Neuronal stem cell (in vitro differentiated cells): ENCODE measurements around the gene MARCHF3.

Experiments
- DNase-seq: peaks from one replicate; pipeline ENCODE4 v3.0.0-alpha.2; 2013; ENCODE audit warnings: low spot score
- H2AFZ ChIP-seq: one replicate; pipeline ENCODE4 v1.6.1; 2013; ENCODE audit warnings: mild to moderate bottlenecking, low read length, inconsistent platforms
- H2AK5ac ChIP-seq: 2 replicates; pipeline ENCODE4 v1.6.1; 2013; ENCODE audit warnings: low read depth, mild to moderate bottlenecking, inconsistent platforms, low read length, moderate library complexity, mixed read lengths
- H2BK120ac ChIP-seq: 2 replicates; pipeline ENCODE4 v1.6.1; 2013; ENCODE audit warnings: low read depth, mild to moderate bottlenecking, inconsistent platforms, low read length, moderate library complexity, mixed read lengths
- H2BK12ac ChIP-seq: one replicate; pipeline ENCODE4 v1.6.1; 2013; ENCODE audit warnings: low read length, inconsistent platforms
- H2BK15ac ChIP-seq: 2 replicates; pipeline ENCODE4 v1.6.1; 2013; ENCODE audit warnings: mild to moderate bottlenecking, low read length, inconsistent platforms, mixed read lengths
- H2BK5ac ChIP-seq: one replicate; pipeline ENCODE4 v1.6.1; 2013; ENCODE audit warnings: inconsistent platforms, mild to moderate bottlenecking, low read length, moderate library complexity
- H3K14ac ChIP-seq: one replicate; pipeline ENCODE4 v1.6.1; 2013; ENCODE audit warnings: low read length, inconsistent platforms
- H3K18ac ChIP-seq: 2 replicates; pipeline ENCODE4 v1.6.1; 2013; ENCODE audit warnings: low read length, inconsistent platforms
- H3K23ac ChIP-seq: 2 replicates; pipeline ENCODE4 v1.6.1; 2013; ENCODE audit warnings: low read depth, mild to moderate bottlenecking, mixed read lengths, low read length, inconsistent platforms; ENCODE audit not compliant: poor library complexity
- H3K27ac ChIP-seq: replicated peaks from 3 replicates; pipeline ENCODE4 v1.5.1; 2013; ENCODE audit warnings: low read length, inconsistent platforms
- H3K27me3 ChIP-seq, 3 experiments: 2 replicates each; pipeline ENCODE4 v1.6.1; 2013; ENCODE audit warnings: low read length in 3 of 3, mild to moderate bottlenecking in 2 of 3, inconsistent platforms in 1 of 3, low read depth in 1 of 3, mixed read lengths in 1 of 3, moderate library complexity in 1 of 3; ENCODE audit not compliant: control insufficient read depth in 3 of 3, insufficient read depth in 3 of 3
- H3K36me3 ChIP-seq, 2 donors: replicated peaks in 1 of 2; 2 replicates each; pipeline ENCODE4 v1.6.1; 2013; ENCODE audit warnings: low read length in 2 of 2; ENCODE audit not compliant: control insufficient read depth in 2 of 2, insufficient read depth in 2 of 2
- H3K4ac ChIP-seq: 2 replicates; pipeline ENCODE4 v1.6.1; 2013; ENCODE audit warnings: inconsistent platforms, mild to moderate bottlenecking, low read length, moderate library complexity
- H3K4me1 ChIP-seq, 2 donors: 1 replicate in 1 of 2; 2 replicates in 1 of 2; pipeline ENCODE4 v1.6.1; 2013; ENCODE audit warnings: low read length in 2 of 2, low read depth in 1 of 2; ENCODE audit not compliant: control insufficient read depth in 2 of 2, insufficient read depth in 1 of 2
- H3K4me2 ChIP-seq: one replicate; pipeline ENCODE4 v1.6.1; 2013; ENCODE audit warnings: mild to moderate bottlenecking, low read length, inconsistent platforms; ENCODE audit not compliant: insufficient read depth, poor library complexity, severe bottlenecking
- H3K4me3 ChIP-seq, 2 donors: 2 replicates each; pipeline ENCODE4 v1.5.1; 2013; ENCODE audit warnings: low read length in 2 of 2, mild to moderate bottlenecking in 2 of 2, inconsistent platforms in 1 of 2, moderate library complexity in 1 of 2
- H3K79me1 ChIP-seq: one replicate; pipeline ENCODE4 v1.6.1; 2013; ENCODE audit warnings: low read depth, mild to moderate bottlenecking, inconsistent platforms, low read length, moderate library complexity
- H3K9ac ChIP-seq: one replicate; pipeline ENCODE4 v1.6.1; 2013; ENCODE audit warnings: mild to moderate bottlenecking, low read depth, low read length, inconsistent platforms; ENCODE audit not compliant: poor library complexity
- H3K9me3 ChIP-seq, 2 donors: replicated peaks in 1 of 2; 2 replicates each; pipeline versions ENCODE3 to v1.6.1; 2013; ENCODE audit warnings: low read length in 2 of 2, mild to moderate bottlenecking in 2 of 2, inconsistent platforms in 1 of 2, low read depth in 1 of 2, mixed read lengths in 1 of 2, moderate library complexity in 1 of 2; ENCODE audit not compliant: control insufficient read depth in 2 of 2, insufficient read depth in 1 of 2
- H4K8ac ChIP-seq: one replicate; pipeline ENCODE4 v1.6.1; 2013; ENCODE audit warnings: low read depth, mild to moderate bottlenecking, inconsistent platforms, low read length, moderate library complexity
- H4K91ac ChIP-seq: one replicate; pipeline ENCODE4 v1.6.1; 2013; ENCODE audit warnings: low read length, low read depth, mild to moderate bottlenecking, inconsistent platforms; ENCODE audit not compliant: poor library complexity
- WGBS, 2 donors: extraction: QIAGEN DNeasy Blood & Tissue Kit; methylation state at CpG; one replicate each; pipeline ENCODE4 v1.1.7; 2013; ENCODE audit warnings: missing lambda C conversion rate in 2 of 2, mixed read lengths in 1 of 2; ENCODE audit not compliant: insufficient read length in 2 of 2, insufficient replicate concordance in 1 of 2; ENCODE audit errors: extremely low coverage in 2 of 2; 5-methylcytosine and 5-hydroxymethylcytosine counted together

The MARCHF3 gene

GRCh38 chr5:127028822-127029457, 1.4 kb downstream of the MARCHF3 start:
- no peak overlapping the region for H3K27ac ChIP-seq
- no peak for DNase-seq
- H3K9me3 ChIP-seq, result peaks cover 0 to 6% of the 10 kb centered on the region in 2 donors
- H3K23ac ChIP-seq, result no peak overlapping the region
- no peak overlapping the region for H3K4me2 ChIP-seq
- H3K4me1 ChIP-seq, result peaks cover 3 to 32% of the 10 kb centered on the region in 2 donors
- H4K91ac ChIP-seq, result no peak overlapping the region
- WGBS, 2 donors, result 100% methylated on average over 1 of the region's 12 CpGs; no CpG with 5 or more reads in 1 of the 2 donors
- H4K8ac ChIP-seq, result no peak overlapping the region
- no peak overlapping the region for H3K4ac ChIP-seq
- peak overlapping the region in 1 of 2 donors; percentile 71 for H3K4me3 ChIP-seq
- H3K27me3 ChIP-seq, result peaks cover 6 to 16% (median 14%) of the 10 kb centered on the region in 3 experiments
- no peaks in the 10 kb centered on the region for H3K79me1 ChIP-seq
- H2AK5ac ChIP-seq, result no peak overlapping the region
- H2BK12ac ChIP-seq, result no peak overlapping the region
- no peak overlapping the region for H3K14ac ChIP-seq
- no peak overlapping the region for H2BK5ac ChIP-seq
- H2BK120ac ChIP-seq, result no peak overlapping the region
- no peak overlapping the region for H3K18ac ChIP-seq
- no peak overlapping the region for H3K9ac ChIP-seq
- H2AFZ ChIP-seq, result peak overlapping the region; percentile 99
- no peaks in the 10 kb centered on the region for H3K36me3 ChIP-seq
- no peak overlapping the region for H2BK15ac ChIP-seq

GRCh38 chr5:127027539-127027938, 2.8 kb downstream of the MARCHF3 start:
- no peak overlapping the region for H3K23ac ChIP-seq
- no peak overlapping the region for H3K9ac ChIP-seq
- H3K36me3 ChIP-seq, result no peaks in the 10 kb centered on the region
- H3K4me2 ChIP-seq, result no peak overlapping the region
- no peak overlapping the region for H3K4me3 ChIP-seq
- H2AK5ac ChIP-seq, result no peak overlapping the region
- no peak overlapping the region for H2BK12ac ChIP-seq
- no peak overlapping the region for H2AFZ ChIP-seq
- peaks cover 0 to 6% of the 10 kb centered on the region in 2 donors for H3K9me3 ChIP-seq
- no peak overlapping the region for H3K27ac ChIP-seq
- DNase-seq, result no peak
- H3K18ac ChIP-seq, result no peak overlapping the region
- no peak overlapping the region for H3K14ac ChIP-seq
- H4K91ac ChIP-seq, result no peak overlapping the region
- H2BK15ac ChIP-seq, result no peak overlapping the region
- no CpG with 5 or more reads among the region's 1 CpG for WGBS, 2 donors
- no peak overlapping the region for H3K4ac ChIP-seq
- no peaks in the 10 kb centered on the region for H3K79me1 ChIP-seq
- no peak overlapping the region for H2BK120ac ChIP-seq
- peaks cover 6 to 16% (median 10%) of the 10 kb centered on the region in 3 experiments for H3K27me3 ChIP-seq
- peaks cover 3 to 32% of the 10 kb centered on the region in 2 donors for H3K4me1 ChIP-seq
- no peak overlapping the region for H2BK5ac ChIP-seq
- no peak overlapping the region for H4K8ac ChIP-seq

- Histone ChIP-seq H4K8ac (no peak overlapping the region), H3K79me1 (no peaks in the 10 kb centered on the region), H4K91ac (no peak overlapping the region), H3K9me3 (no peaks in the 10 kb centered on the region), H3K14ac (no peak overlapping the region), H2AFZ (no peak overlapping the region), H3K4me1 (peaks cover 0 to 32% of the 10 kb centered on the region in 2 donors), H2BK15ac (no peak overlapping the region), H2BK12ac (no peak overlapping the region), H2BK5ac (no peak overlapping the region), H3K27me3 (peaks cover 0 to 6% (median under 1%) of the 10 kb centered on the region in 3 experiments), H2AK5ac (no peak overlapping the region), H2BK120ac (no peak overlapping the region), H3K9ac (no peak overlapping the region), H3K18ac (no peak overlapping the region), H3K36me3 (no peaks in the 10 kb centered on the region), H3K23ac (no peak overlapping the region), H3K4ac (no peak overlapping the region), H3K4me2 (no peak overlapping the region), H3K27ac (no peak overlapping the region), H3K4me3 (no peak overlapping the region)
- no peak for DNase-seq
- no CpG with 5 or more reads among the region's 2 CpGs for WGBS, 2 donors
Observed at GRCh38 chr5:127026166-127026565, 4.2 kb downstream of the MARCHF3 start.

- Histone ChIP-seq H4K8ac (no peak overlapping the region), H3K27ac (no peak overlapping the region), H3K36me3 (no peaks in the 10 kb centered on the region), H2BK5ac (no peak overlapping the region), H3K23ac (no peak overlapping the region), H3K4me3 (no peak overlapping the region), H3K4me2 (no peak overlapping the region), H3K4me1 (peaks cover 0 to 32% of the 10 kb centered on the region in 2 donors), H3K27me3 (peaks cover 0 to 4% (median 0%) of the 10 kb centered on the region in 3 experiments), H3K4ac (no peak overlapping the region), H4K91ac (no peak overlapping the region), H3K14ac (no peak overlapping the region), H3K18ac (no peak overlapping the region), H2BK12ac (no peak overlapping the region), H3K9me3 (no peaks in the 10 kb centered on the region), H2BK15ac (no peak overlapping the region), H2AFZ (no peak overlapping the region), H2AK5ac (no peak overlapping the region), H3K9ac (no peak overlapping the region), H3K79me1 (no peaks in the 10 kb centered on the region), H2BK120ac (no peak overlapping the region)
- no peak for DNase-seq
- WGBS, 2 donors, result no CpG with 5 or more reads among the region's 1 CpG
Observed at GRCh38 chr5:127025467-127025866, 4.9 kb downstream of the MARCHF3 start.
